K562 (cell line): ENCODE data around the gene CD109. TPM values are rescaled to one million over a fixed set of nuclear protein-coding genes. Genes with fewer than 3 reads are reported as not detected.

ENCODE experiments used
- ETS1 ChIP-seq: conservative IDR thresholded peaks from 2 replicates; pipeline ENCODE4 v1.6.1; 2011; ENCODE audit warnings: low read depth, mild to moderate bottlenecking, low read length; ENCODE audit not compliant: control insufficient read depth
- NONO ChIP-seq, 2 experiments: fragments of 200-400 bp in 1 of 2; fragments of 450-650 bp in 1 of 2; formaldehyde crosslinking in 1 of 2; IDR thresholded peaks; 2 replicates each; pipeline ENCODE4 v1.6.1; 2017; ENCODE audit warnings: low read depth in 2 of 2, mild to moderate bottlenecking in 2 of 2, moderate library complexity in 2 of 2, low read length in 1 of 2
- RNF2 ChIP-seq: sonication (generic); IDR thresholded peaks from 2 replicates; pipeline ENCODE4 v1.6.1; 2016
- SIN3A ChIP-seq, 2 experiments: fragments of 150-350 bp in 1 of 2; IDR thresholded peaks; 2 replicates each; pipeline ENCODE4 v1.6.1; 2011 to 2016; ENCODE audit warnings: borderline replicate concordance in 2 of 2, low read depth in 2 of 2, low read length in 2 of 2, mild to moderate bottlenecking in 2 of 2, moderate library complexity in 2 of 2; ENCODE audit not compliant: control insufficient read depth in 1 of 2
- SRF ChIP-seq, 2 experiments: fragments of 250-450, 450-650 bp in 1 of 2; sonication (Bioruptor Pico) in 1 of 2; sonication (generic) in 1 of 2; formaldehyde crosslinking; IDR thresholded peaks; 2 replicates each; pipeline versions ENCODE4 v1.5.0 to v1.5.1; 2020 to 2022; ENCODE audit warnings: mild to moderate bottlenecking in 1 of 2, missing genetic modification reagents in 1 of 2
- TEAD1 ChIP-seq, 2 experiments: fragments of 450-650 bp in 1 of 2; sonication (generic) in 1 of 2; formaldehyde crosslinking; IDR thresholded peaks; 2 replicates each; pipeline versions ENCODE4 v1.4.0 to v1.8.0; 2020 to 2022; ENCODE audit warnings: mild to moderate bottlenecking in 2 of 2, missing genetic modification reagents in 1 of 2
- ZBTB2 ChIP-seq: fragments of 450-650 bp; IDR thresholded peaks from 2 replicates; pipeline ENCODE4 v1.6.1; 2016; ENCODE audit warnings: antibody characterized with exemption
- ZC3H8 ChIP-seq: fragments of 450-650 bp; IDR thresholded peaks from 2 replicates; pipeline ENCODE4 v1.6.1; 2017
- ZFPM2 ChIP-seq: fragments of 250-450 bp; sonication (Bioruptor Pico); IDR thresholded peaks from 2 replicates; pipeline ENCODE4 v1.5.1; 2022; ENCODE audit warnings: mild to moderate bottlenecking
- ZNF217 ChIP-seq: sonication (generic); formaldehyde crosslinking; IDR thresholded peaks from 2 replicates; pipeline ENCODE4 v1.8.0; 2022; ENCODE audit warnings: mild to moderate bottlenecking, missing genetic modification reagents
- ZNF592 ChIP-seq: fragments of 450-650 bp; IDR thresholded peaks from 2 replicates; pipeline ENCODE4 v1.6.1; 2017; ENCODE audit warnings: antibody characterized with exemption, mild to moderate bottlenecking
- polyA plus RNA-seq, 8 experiments: library from polyadenylated mRNA; depleted of rRNA in 4 of 8; stranded (reverse) in 5 of 8; unstranded in 3 of 8; fragments of >200 nt; fragmentation: Nextera tagmentation in 2 of 8; fragmentation: Illumina TruSeq in 1 of 8; extraction: Ambion mirVana in 2 of 8; extraction: Trizol in 1 of 8; gene quantifications; 2 replicates each; pipeline versions ENCODE4 v1.2.1 to v1.2.3, GENCODE V29; 2011 to 2014; ENCODE audit warnings: inconsistent platforms in 1 of 8, missing spikeins in 1 of 8
- total RNA-seq, 7 experiments: library from RNA; depleted of rRNA in 6 of 7; stranded (reverse); fragments of >200 nt in 6 of 7; fragmentation: Illumina TruSeq in 2 of 7; extraction: Trizol in 2 of 7; gene quantifications; 2 replicates each; pipeline versions ENCODE4 v1.2.1 to v1.2.3, GENCODE V29; 2011 to 2021; ENCODE audit warnings: low replicate concordance in 1 of 7
- TF ChIP-seq, protein P1 (sequence below): fragments of 450-650 bp; IDR thresholded peaks from 2 replicates; pipeline ENCODE4 v1.6.1; 2014; ENCODE audit warnings: low read depth, mild to moderate bottlenecking, moderate library complexity, borderline replicate concordance
- TF ChIP-seq, protein P2 (sequence below): fragments of 250-450 bp; sonication (Bioruptor Pico); IDR thresholded peaks from 2 replicates; pipeline ENCODE4 v1.5.0; 2021; ENCODE audit warnings: mild to moderate bottlenecking, moderate library complexity

CD109 gene
- total and polyA plus RNA-seq, 9 of the 15 experiments (the other 6 are each of a cell fraction or from before 2014, with no cell fraction given): under 0.01 to 0.22 (median 0.11) TPM

DNA sequence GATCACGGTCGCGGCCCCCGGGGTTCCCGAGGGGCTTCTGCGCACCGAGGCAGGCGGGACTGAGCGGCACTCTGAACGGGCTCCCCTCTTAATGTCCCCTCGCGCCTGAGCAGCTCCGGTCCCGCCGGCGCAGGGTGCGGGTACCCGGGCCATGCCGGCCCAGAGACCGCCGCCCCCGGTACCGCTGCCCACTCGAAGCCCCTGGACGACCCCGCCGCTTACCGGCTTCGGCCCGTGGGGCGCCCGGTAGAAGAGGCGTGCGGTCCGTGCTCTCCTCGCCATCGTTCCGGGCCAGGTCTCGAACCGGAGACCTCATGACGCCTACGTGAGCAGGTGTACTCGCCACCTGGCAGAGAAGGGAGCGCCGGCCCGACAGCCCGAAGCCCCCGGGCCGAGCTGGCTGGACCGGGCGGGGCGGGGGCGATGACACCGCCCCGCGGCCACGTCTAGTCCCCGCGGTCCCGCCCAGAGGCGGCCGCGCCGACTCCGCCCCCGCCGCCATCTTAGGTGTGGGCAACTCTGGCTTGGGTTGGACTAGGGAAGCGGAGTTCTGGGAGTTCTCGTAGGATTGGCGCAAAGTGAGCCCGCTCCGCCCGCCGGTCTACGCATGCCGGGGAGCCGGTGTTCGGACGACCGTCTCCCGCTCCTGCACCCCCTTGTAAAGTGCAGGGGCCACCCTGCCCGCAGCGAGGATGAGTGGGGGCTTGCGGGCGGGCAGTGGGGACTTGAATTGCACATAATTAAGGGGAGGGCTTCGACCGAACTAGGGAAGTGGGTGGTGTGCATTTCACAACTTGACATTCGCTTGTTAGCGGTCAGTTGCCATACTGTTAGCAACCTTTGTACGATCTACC, 42.2 kb upstream of the CD109 start, which contains the start of gene SLC17A5 (continued):
- peak; percentile 86 for TF ChIP-seq ZNF592
- TF ChIP-seq TEAD1 (CRISPR knock-in tag; IDR thresholded peaks at IDR 0.05): peak; percentile 15 to 77; a peak in 2 of 4 replicates
- TF ChIP-seq ZFPM2 (CRISPR knock-in tag): no peak
- no peak for TF ChIP-seq SRF (CRISPR knock-in tag; IDR thresholded peaks at IDR 0.05)
- TF ChIP-seq NONO (IDR thresholded peaks at IDR 0.05; ENCODE audit: low read depth in 2 of 2, low read length in 1 of 2): peak in 1 of 2 experiments; percentile 19; a peak in 1 of 4 replicates
- TF ChIP-seq ETS1: 0 out of 2 replicates have a peak, but pooled peaks have one; percentile 36
- TF ChIP-seq RNF2: peak; percentile 69
- TF ChIP-seq, protein P1, sequence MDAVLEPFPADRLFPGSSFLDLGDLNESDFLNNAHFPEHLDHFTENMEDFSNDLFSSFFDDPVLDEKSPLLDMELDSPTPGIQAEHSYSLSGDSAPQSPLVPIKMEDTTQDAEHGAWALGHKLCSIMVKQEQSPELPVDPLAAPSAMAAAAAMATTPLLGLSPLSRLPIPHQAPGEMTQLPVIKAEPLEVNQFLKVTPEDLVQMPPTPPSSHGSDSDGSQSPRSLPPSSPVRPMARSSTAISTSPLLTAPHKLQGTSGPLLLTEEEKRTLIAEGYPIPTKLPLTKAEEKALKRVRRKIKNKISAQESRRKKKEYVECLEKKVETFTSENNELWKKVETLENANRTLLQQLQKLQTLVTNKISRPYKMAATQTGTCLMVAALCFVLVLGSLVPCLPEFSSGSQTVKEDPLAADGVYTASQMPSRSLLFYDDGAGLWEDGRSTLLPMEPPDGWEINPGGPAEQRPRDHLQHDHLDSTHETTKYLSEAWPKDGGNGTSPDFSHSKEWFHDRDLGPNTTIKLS: peak; percentile 86
- peak in 1 of 2 experiments; percentile 39; a peak in 2 of 4 replicates for TF ChIP-seq SIN3A (IDR thresholded peaks at IDR 0.05; ENCODE audit: borderline replicate concordance in 2 of 2, control insufficient read depth in 1 of 2, low read depth in 2 of 2, low read length in 2 of 2)
- TF ChIP-seq ZBTB2: peak; percentile 17; the same call in 1 of the 2 replicates
- no peak for TF ChIP-seq ZC3H8
- TF ChIP-seq, protein P2, sequence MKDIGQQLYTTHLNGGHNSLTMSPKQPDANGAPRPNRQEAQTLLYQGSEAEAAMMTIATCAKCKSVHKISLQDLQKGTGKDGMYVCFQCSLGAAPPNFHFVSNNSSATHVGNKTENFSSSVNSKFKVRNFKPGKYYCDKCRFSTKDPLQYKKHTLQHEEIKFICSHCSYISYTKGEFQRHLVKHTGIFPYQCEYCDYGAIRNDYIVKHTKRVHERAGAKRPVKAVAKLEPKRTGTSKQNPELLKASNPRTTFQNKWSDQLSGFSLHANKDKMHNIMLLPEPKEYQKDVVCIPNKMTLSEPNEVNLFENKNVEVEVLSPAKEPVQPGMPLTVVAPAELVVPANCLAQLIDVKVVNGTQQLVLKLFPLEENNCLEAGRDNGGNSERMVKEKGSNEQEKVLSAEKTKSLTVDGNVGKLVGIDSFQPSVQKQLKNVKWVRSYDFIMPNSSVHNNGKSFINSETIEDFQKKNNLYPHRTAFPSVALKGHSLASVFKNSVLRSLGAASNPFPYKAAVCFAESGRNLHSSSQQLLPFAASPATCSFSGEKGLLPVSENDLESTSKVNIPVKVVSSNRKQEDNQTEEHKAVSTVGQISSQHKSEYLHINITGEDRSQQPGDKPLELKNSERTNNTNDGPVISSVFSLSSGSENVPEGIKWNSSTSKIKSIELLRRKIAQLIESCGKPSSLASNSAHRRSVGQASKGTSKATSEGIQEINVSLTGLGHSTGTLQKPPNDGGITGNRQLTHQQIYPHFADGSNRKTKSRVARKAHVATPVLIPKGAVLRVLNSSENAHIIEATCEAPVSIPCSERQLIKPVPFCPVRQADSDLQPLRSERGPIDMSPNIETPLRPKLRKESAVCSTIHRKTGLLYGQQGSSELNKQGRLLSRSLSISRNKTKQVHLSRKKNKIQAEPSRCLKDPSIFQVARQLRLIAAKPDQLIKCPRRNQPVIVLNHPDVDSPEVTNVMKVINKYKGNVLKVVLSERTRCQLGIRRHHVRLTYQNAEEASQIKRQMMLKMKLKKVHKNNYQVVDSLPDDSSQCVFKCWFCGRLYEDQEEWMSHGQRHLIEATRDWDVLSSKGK (CRISPR knock-in tag): no peak
- no peak for TF ChIP-seq ZNF217 (CRISPR knock-in tag)
